H1 (cell line): ENCODE results near the gene CAPN3. TPM values are rescaled to one million over a fixed set of nuclear protein-coding genes. Genes with fewer than 3 reads are reported as not detected.

Experiments
- CHD2 ChIP-seq: IDR thresholded peaks from 2 replicates; pipeline ENCODE4 v1.6.1; 2012; ENCODE audit warnings: low read length, improper control_type of control experiment
- KDM1A ChIP-seq: fragments of 200-600, 300-600 bp; sonication (generic); IDR thresholded peaks from 2 replicates; pipeline ENCODE4 v1.7.1; 2016; ENCODE audit warnings: mild to moderate bottlenecking, low read length, borderline replicate concordance
- USF2 ChIP-seq: IDR thresholded peaks from 2 replicates; pipeline ENCODE4 v1.6.1; 2011; ENCODE audit warnings: low read length, improper control_type of control experiment
- polyA plus RNA-seq, 7 experiments: library from polyadenylated mRNA; depleted of rRNA in 3 of 7; stranded (reverse) in 5 of 7; unstranded in 2 of 7; fragments of >200 nt in 5 of 7; fragments of 200-250 nt in 2 of 7; gene quantifications; 1 replicate in 5 of 7; 2 replicates in 1 of 7; 4 replicates in 1 of 7; pipeline versions ENCODE4 v1.2.1 to v1.2.3, GENCODE V29; 2011 to 2013; ENCODE audit warnings: missing spikeins in 2 of 7, mixed read lengths in 2 of 7
- total RNA-seq: library from RNA; stranded (reverse); fragmentation: NEBNext Ultra II Directional; extraction: Animal tissue kit (Norgen Biotek cat#: 25700); gene quantifications from 2 replicates; pipeline ENCODE4 v1.2.1, GENCODE V29; 2021
- TF ChIP-seq, protein P1 (sequence below): IDR thresholded peaks from 2 replicates; pipeline ENCODE4 v1.6.1; 2012; ENCODE audit warnings: inconsistent platforms

Gene CAPN3
- total and polyA plus RNA-seq, 2 of the 8 experiments (the other 6 are each of a cell fraction or from before 2014, with no cell fraction given): 0.80 to 2.1 TPM

DNA sequence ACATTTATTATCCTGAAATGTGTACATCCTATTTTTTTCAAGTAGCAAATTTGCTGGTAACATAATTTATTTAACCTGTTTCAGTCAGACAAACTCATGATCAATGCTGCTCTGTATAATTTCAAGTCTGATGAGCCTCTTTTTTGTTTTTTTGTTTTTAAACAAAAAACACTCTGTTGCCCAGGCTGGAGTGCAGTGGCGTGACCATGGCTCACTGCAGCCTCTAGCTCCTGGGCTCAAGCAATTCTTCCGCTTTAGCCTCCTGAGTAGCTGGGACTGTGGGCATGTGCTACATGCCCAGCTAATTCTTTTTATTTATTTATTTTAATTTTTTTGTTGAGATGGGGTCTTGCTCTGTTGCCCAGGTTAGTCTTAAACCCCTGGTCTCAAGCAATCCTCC lies 40.1 kb upstream of the CAPN3 start (continued):
- no peak for TF ChIP-seq CHD2
- TF ChIP-seq, protein P1, sequence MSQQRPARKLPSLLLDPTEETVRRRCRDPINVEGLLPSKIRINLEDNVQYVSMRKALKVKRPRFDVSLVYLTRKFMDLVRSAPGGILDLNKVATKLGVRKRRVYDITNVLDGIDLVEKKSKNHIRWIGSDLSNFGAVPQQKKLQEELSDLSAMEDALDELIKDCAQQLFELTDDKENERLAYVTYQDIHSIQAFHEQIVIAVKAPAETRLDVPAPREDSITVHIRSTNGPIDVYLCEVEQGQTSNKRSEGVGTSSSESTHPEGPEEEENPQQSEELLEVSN: no peak
- no peak for TF ChIP-seq USF2
- no peak for TF ChIP-seq KDM1A
